Astrocyte (in vitro differentiated cells and primary cell): ENCODE results near the gene KRTAP3-2. TPM values are rescaled to one million over a fixed set of nuclear protein-coding genes. Genes with fewer than 3 reads are reported as not detected.

Source experiments
- DNase-seq: peaks from one replicate; pipeline ENCODE4 v3.0.0-alpha.2; 2010; ENCODE audit warnings: low read depth
- FAIRE-seq: peaks from 2 replicates; lab custom pipeline; 2011; peaks lifted over from hg19 to GRCh38; lab: Jason Lieb, UNC
- H2AFZ ChIP-seq: 2 replicates; pipeline ENCODE4 v1.6.0; 2012; ENCODE audit warnings: low read depth, low read length, inconsistent platforms
- H3K27ac ChIP-seq: 2 replicates; pipeline ENCODE4 v1.5.1; 2011; ENCODE audit warnings: low read depth, low read length, inconsistent platforms
- H3K27me3 ChIP-seq: 2 replicates; pipeline ENCODE4 v1.6.0; 2011; ENCODE audit warnings: low read length, inconsistent platforms; ENCODE audit not compliant: insufficient read depth
- H3K36me3 ChIP-seq: 2 replicates; pipeline ENCODE4 v1.5.1; 2011; ENCODE audit warnings: low read length, inconsistent platforms; ENCODE audit not compliant: insufficient read depth
- H3K4me1 ChIP-seq: 2 replicates; pipeline ENCODE4 v1.5.1; 2011; ENCODE audit warnings: low read length, inconsistent platforms; ENCODE audit not compliant: insufficient read depth
- H3K4me2 ChIP-seq: 2 replicates; pipeline ENCODE4 v1.6.0; 2012; ENCODE audit warnings: low read length, inconsistent platforms
- H3K4me3 ChIP-seq: 2 replicates; pipeline ENCODE4 v1.5.1; 2011; ENCODE audit warnings: low read depth, mild to moderate bottlenecking, low read length, inconsistent platforms; ENCODE audit not compliant: insufficient read depth
- H3K79me2 ChIP-seq: 2 replicates; pipeline ENCODE4 v1.6.0; 2012; ENCODE audit warnings: mild to moderate bottlenecking, low read length, inconsistent platforms; ENCODE audit not compliant: insufficient read depth
- H3K9ac ChIP-seq: 2 replicates; pipeline ENCODE4 v1.6.0; 2012; ENCODE audit warnings: mild to moderate bottlenecking, low read length, inconsistent platforms
- H3K9me3 ChIP-seq: 2 replicates; pipeline ENCODE4 v1.5.1; 2012; ENCODE audit warnings: low read depth, mild to moderate bottlenecking, low read length, inconsistent platforms; ENCODE audit not compliant: insufficient read depth
- H4K20me1 ChIP-seq: 2 replicates; pipeline ENCODE4 v1.6.0; 2012; ENCODE audit warnings: low read length, inconsistent platforms; ENCODE audit not compliant: insufficient read depth
- H3K27ac Mint-ChIP-seq: one replicate; pipeline ENCODE4 v1.8.0; 2021; ENCODE audit warnings: mild to moderate bottlenecking, mixed read lengths; ENCODE audit not compliant: unreplicated experiment
- H3K27me3 Mint-ChIP-seq: one replicate; pipeline ENCODE4 v1.8.0; 2021; ENCODE audit warnings: low read depth, mixed read lengths; ENCODE audit not compliant: unreplicated experiment
- H3K36me3 Mint-ChIP-seq: one replicate; pipeline ENCODE4 v1.8.0; 2021; ENCODE audit warnings: low read depth, mixed read lengths; ENCODE audit not compliant: unreplicated experiment
- H3K4me1 Mint-ChIP-seq: one replicate; pipeline ENCODE4 v1.8.0; 2021; ENCODE audit warnings: low read depth, mixed read lengths; ENCODE audit not compliant: unreplicated experiment
- H3K4me3 Mint-ChIP-seq: one replicate; pipeline ENCODE4 v1.8.0; 2021; ENCODE audit warnings: mild to moderate bottlenecking, moderate library complexity, mixed read lengths; ENCODE audit not compliant: unreplicated experiment
- H3K9me3 Mint-ChIP-seq: one replicate; pipeline ENCODE4 v1.8.0; 2021; ENCODE audit warnings: mild to moderate bottlenecking, mixed read lengths; ENCODE audit not compliant: unreplicated experiment
- EZH2 ChIP-seq: IDR thresholded peaks from 2 replicates; pipeline ENCODE4 v1.6.1; 2012; ENCODE audit warnings: mild to moderate bottlenecking, low read length, inconsistent platforms; ENCODE audit not compliant: insufficient read depth
- total RNA-seq: library from RNA; stranded (reverse); gene quantifications from 2 replicates; pipeline ENCODE4 v1.2.1, GENCODE V29; 2021
- TF ChIP-seq, protein P1 (sequence below): IDR thresholded peaks from 2 replicates; pipeline ENCODE4 v1.5.1; 2011; ENCODE audit warnings: low read depth, mild to moderate bottlenecking, inconsistent platforms, low read length, moderate library complexity; ENCODE audit not compliant: insufficient read depth

The KRTAP3-2 gene
- total RNA-seq, 1 donor from 2014 or later: not detected

DNA sequence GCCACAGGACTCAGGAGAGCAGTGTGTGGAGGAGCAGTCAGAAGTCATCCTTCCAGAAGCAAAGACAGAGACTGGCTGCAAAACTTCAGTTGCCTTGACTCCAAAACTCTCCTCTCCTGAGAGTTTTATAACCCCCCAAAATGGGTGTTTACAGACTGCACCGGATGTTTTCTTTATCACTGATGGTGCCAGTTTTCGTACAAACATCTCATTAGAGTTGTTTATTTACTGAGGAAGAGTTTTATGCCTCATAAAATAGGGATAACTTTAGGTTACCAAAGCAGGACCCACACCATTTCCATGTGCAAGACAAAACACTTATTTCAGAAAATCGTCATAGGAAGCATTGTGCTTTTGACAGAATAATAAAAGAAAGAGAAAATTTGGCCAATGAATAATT is 15.5 kb downstream of the KRTAP3-2 start, which contains the start of gene KRT40:
Gene KRT40 (minus strand): TSS at position 101 of the 400 bp plus-strand sequence. CDS start 53 bp downstream, at position 48.
- Histone ChIP-seq H2AFZ (no peak within 1 kb of the TSS), H3K79me2 (no peaks in the 10 kb centered on the region), H3K27me3 (no peaks in the 10 kb centered on the region), H3K27ac (no peak within 1 kb of the TSS), H3K9ac (no peak within 1 kb of the TSS), H3K4me2 (no peak within 1 kb of the TSS), H3K4me1 (no peaks in the 10 kb centered on the region), H3K36me3 (no peaks in the 10 kb centered on the region), H3K4me3 (no peak within 1 kb of the TSS), H4K20me1 (no peaks in the 10 kb centered on the region), H3K9me3 (no peaks in the 10 kb centered on the region)
- H3K36me3 Mint-ChIP-seq: no peaks in the 10 kb centered on the region
- no peaks in the 10 kb centered on the region for H3K9me3 Mint-ChIP-seq
- H3K27me3 Mint-ChIP-seq: peaks cover 1% of the 10 kb centered on the region
- no peak for TF ChIP-seq EZH2
- TF ChIP-seq, protein P1, sequence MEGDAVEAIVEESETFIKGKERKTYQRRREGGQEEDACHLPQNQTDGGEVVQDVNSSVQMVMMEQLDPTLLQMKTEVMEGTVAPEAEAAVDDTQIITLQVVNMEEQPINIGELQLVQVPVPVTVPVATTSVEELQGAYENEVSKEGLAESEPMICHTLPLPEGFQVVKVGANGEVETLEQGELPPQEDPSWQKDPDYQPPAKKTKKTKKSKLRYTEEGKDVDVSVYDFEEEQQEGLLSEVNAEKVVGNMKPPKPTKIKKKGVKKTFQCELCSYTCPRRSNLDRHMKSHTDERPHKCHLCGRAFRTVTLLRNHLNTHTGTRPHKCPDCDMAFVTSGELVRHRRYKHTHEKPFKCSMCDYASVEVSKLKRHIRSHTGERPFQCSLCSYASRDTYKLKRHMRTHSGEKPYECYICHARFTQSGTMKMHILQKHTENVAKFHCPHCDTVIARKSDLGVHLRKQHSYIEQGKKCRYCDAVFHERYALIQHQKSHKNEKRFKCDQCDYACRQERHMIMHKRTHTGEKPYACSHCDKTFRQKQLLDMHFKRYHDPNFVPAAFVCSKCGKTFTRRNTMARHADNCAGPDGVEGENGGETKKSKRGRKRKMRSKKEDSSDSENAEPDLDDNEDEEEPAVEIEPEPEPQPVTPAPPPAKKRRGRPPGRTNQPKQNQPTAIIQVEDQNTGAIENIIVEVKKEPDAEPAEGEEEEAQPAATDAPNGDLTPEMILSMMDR: no peak
- DNase-seq (no peak), FAIRE-seq (no peak)
- H3K27ac Mint-ChIP-seq: no peak within 1 kb of the TSS
- no peak within 1 kb of the TSS for H3K4me3 Mint-ChIP-seq
- H3K4me1 Mint-ChIP-seq: no peaks in the 10 kb centered on the region

DNA sequence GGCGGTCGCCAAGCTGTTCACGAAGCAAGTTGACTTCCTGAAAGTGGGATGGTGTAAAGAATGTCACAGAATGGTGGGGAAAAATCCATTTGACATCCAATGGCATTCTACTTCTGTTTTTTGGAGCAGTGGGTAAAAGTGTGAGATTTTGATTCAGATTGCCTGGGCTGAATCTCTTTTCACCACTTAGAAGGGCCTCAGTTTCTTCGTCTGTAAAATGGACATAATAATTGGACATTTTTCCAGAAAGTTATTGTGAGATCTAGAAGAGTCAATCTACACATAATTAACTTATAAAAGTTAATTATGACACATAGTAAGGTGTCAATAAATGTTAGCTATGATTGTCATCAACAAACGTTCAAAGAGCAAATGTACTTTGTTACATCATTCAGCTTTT is 18.6 kb downstream of the KRTAP3-2 start:
- Histone ChIP-seq H3K4me1 (no peaks in the 10 kb centered on the region), H3K27ac (no peak overlapping the region), H3K9me3 (no peaks in the 10 kb centered on the region), H2AFZ (peak overlapping the region; percentile 58), H3K4me3 (no peak overlapping the region), H3K79me2 (no peaks in the 10 kb centered on the region), H4K20me1 (no peaks in the 10 kb centered on the region), H3K9ac (no peak overlapping the region), H3K4me2 (peak overlapping the region; percentile 11), H3K27me3 (no peaks in the 10 kb centered on the region), H3K36me3 (no peaks in the 10 kb centered on the region)
- DNase-seq (no peak), FAIRE-seq (no peak)
- TF ChIP-seq, protein P1: no peak
- TF ChIP-seq EZH2: no peak
- H3K9me3 Mint-ChIP-seq: no peaks in the 10 kb centered on the region
- no peaks in the 10 kb centered on the region for H3K4me1 Mint-ChIP-seq
- H3K27me3 Mint-ChIP-seq: peaks cover 1% of the 10 kb centered on the region
- no peak overlapping the region for H3K27ac Mint-ChIP-seq
- H3K4me3 Mint-ChIP-seq: no peak overlapping the region
- no peaks in the 10 kb centered on the region for H3K36me3 Mint-ChIP-seq

DNA sequence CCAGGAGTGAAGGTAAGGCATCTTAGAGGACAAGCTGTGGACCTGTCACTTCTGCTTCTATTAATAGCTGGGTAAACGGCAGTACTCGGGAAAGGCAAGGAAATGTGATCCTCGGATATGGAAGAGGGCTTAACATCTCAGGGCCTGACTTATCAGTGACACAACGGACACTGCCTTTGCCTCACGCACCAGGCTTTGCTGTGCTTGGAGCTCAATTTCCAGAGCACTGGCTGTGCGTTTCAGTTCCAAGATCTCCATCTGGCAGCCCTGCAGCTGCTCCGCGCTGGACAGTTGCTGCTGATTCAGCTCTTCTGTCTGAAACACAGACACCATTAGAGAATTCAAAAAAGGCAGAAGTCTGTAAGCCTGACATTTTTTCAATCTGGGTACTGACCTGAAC is 19.1 kb downstream of the KRTAP3-2 start:
- TF ChIP-seq, protein P1: no peak
- no peak for TF ChIP-seq EZH2
- Histone ChIP-seq H3K27ac (no peak overlapping the region), H3K4me1 (no peaks in the 10 kb centered on the region), H3K79me2 (no peaks in the 10 kb centered on the region), H2AFZ (peak overlapping the region; percentile 58), H3K27me3 (no peaks in the 10 kb centered on the region), H3K9me3 (no peaks in the 10 kb centered on the region), H3K36me3 (no peaks in the 10 kb centered on the region), H4K20me1 (no peaks in the 10 kb centered on the region), H3K4me3 (no peak overlapping the region), H3K9ac (no peak overlapping the region), H3K4me2 (peak overlapping the region; percentile 11)
- Mint-ChIP-seq H3K4me1 (no peaks in the 10 kb centered on the region), H3K9me3 (no peaks in the 10 kb centered on the region), H3K4me3 (no peak overlapping the region), H3K27me3 (peaks cover 1% of the 10 kb centered on the region), H3K27ac (no peak overlapping the region), H3K36me3 (no peaks in the 10 kb centered on the region)
- peak; percentile 47 for FAIRE-seq
- DNase-seq: peak; percentile 40
